ENCODE results near the gene NPDC1. TPM values are rescaled to one million over a fixed set of nuclear protein-coding genes. Genes with fewer than 3 reads are reported as not detected.

Gene NPDC1
- total RNA-seq, 1 donor from 2014 or later: 15.3 TPM

GRCh38 chr9:137055385-137056364, 9.7 kb upstream of the NPDC1 start:
- peak; percentile 85 for DNase-seq

- DNase-seq: no peak
These were observed 9.0 kb upstream of the NPDC1 start for GRCh38 chr9:137054932-137055384.

- DNase-seq: no peak
These were observed 8.3 kb upstream of the NPDC1 start, which contains the start of gene ENTPD2 for GRCh38 chr9:137053944-137054931. Gene ENTPD2 (minus strand): TSS chr9:137054061. CDS start chr9:137053997, 64 bp downstream.

GRCh38 chr9:137052998-137053943, 7.3 kb upstream of the NPDC1 start:
- no peak for DNase-seq

- no peak for DNase-seq
These were observed 6.3 kb upstream of the NPDC1 start for GRCh38 chr9:137052293-137052692.

GRCh38 chr9:137051145-137051724, 5.3 kb upstream of the NPDC1 start:
- no peak for DNase-seq

- DNase-seq: no peak
These were observed 4.6 kb upstream of the NPDC1 start for GRCh38 chr9:137050570-137050969.

GRCh38 chr9:137049544-137050449, 3.8 kb upstream of the NPDC1 start:
- DNase-seq: no peak

- no peak for DNase-seq
These were observed 2.9 kb upstream of the NPDC1 start for GRCh38 chr9:137048655-137049543.

- DNase-seq: no peak
These were observed 486 bp downstream of the NPDC1 start for GRCh38 chr9:137045294-137046087.

- DNase-seq: no peak
These were observed 1.3 kb downstream of the NPDC1 start for GRCh38 chr9:137044502-137045177.

- DNase-seq: no peak
These were observed 1.9 kb downstream of the NPDC1 start for GRCh38 chr9:137044037-137044436.

GRCh38 chr9:137042751-137043727, 2.9 kb downstream of the NPDC1 start:
- DNase-seq: no peak

- no peak for DNase-seq
These were observed 4.9 kb downstream of the NPDC1 start for GRCh38 chr9:137041124-137041523.

GRCh38 chr9:137040568-137040967, 5.4 kb downstream of the NPDC1 start:
- DNase-seq: no peak

Data from occipital lobe (tissue), 2 donors.